Measurements from ENCODE around the gene CCDC112. TPM values are rescaled to one million over a fixed set of nuclear protein-coding genes. Genes with fewer than 3 reads are reported as not detected.

CCDC112 gene
- total RNA-seq, 2 experiments from 2014 or later, result 9.7 to 15.8 TPM

DNA sequence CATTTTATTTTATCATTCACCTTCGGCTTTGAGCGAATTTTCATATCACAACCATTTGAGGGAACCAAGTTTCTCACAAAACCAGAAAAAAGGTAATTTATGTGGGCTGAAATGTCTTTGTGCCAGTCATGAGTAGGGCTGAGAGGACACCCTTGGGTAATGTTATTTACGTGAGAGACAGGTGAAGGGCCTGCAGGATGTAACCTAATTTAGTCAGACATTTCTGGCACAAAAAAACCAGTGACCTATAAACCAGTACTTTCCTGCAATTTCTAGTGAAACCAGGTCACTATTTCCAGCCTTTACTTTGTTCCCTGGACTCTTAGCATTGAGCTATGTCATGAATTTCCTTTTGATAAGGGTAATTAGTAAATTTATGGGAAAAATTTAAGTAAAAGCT, 17.2 kb upstream of the CCDC112 start:
- DNase-seq (ENCODE audit: low spot score), result no peak
- H3K4me2 ChIP-seq (ENCODE audit: low read length), result no peak overlapping the region
- no peak overlapping the region for H3K4me3 ChIP-seq (ENCODE audit: low read depth, low read length, poor library complexity, severe bottlenecking)
- no peak overlapping the region for H2AFZ ChIP-seq (ENCODE audit: low read length)
- no peaks in the 10 kb centered on the region for H3K36me3 ChIP-seq (ENCODE audit: insufficient read depth, low read length)
- no peaks in the 10 kb centered on the region for H3K9me2 ChIP-seq (ENCODE audit: insufficient read depth, low read length)
- ChIA-PET CTCF (ENCODE audit: unreplicated experiment) (no interaction called here), POLR2A (no interaction called here)
- TF ChIP-seq, protein P1, sequence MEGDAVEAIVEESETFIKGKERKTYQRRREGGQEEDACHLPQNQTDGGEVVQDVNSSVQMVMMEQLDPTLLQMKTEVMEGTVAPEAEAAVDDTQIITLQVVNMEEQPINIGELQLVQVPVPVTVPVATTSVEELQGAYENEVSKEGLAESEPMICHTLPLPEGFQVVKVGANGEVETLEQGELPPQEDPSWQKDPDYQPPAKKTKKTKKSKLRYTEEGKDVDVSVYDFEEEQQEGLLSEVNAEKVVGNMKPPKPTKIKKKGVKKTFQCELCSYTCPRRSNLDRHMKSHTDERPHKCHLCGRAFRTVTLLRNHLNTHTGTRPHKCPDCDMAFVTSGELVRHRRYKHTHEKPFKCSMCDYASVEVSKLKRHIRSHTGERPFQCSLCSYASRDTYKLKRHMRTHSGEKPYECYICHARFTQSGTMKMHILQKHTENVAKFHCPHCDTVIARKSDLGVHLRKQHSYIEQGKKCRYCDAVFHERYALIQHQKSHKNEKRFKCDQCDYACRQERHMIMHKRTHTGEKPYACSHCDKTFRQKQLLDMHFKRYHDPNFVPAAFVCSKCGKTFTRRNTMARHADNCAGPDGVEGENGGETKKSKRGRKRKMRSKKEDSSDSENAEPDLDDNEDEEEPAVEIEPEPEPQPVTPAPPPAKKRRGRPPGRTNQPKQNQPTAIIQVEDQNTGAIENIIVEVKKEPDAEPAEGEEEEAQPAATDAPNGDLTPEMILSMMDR (conservative IDR thresholded peaks at IDR 0.05; ENCODE audit: low read length), result no peak
- no peak for TF ChIP-seq EZH2phosphoT487 (IDR thresholded peaks at IDR 0.05; ENCODE audit: borderline replicate concordance, low read depth, low read length)
- intact Hi-C loops (cut with micrococcal nuclease; ENCODE audit: unreplicated experiment), result loop anchor here (10.0 kb wide), 1 partner anchor 751 kb away; no protein-coding TSS in a partner anchor
- BruUV-seq (replicated peaks), result no TSS peak
- no peaks in the 10 kb centered on the region for H3K9me3 ChIP-seq (ENCODE audit: low read length)
- H4K20me1 ChIP-seq (ENCODE audit: insufficient read depth, low read length), result no peaks in the 10 kb centered on the region
- H3K4me1 ChIP-seq (ENCODE audit: insufficient read depth, low read length, poor library complexity, severe bottlenecking), result no peaks in the 10 kb centered on the region
- H3K79me2 ChIP-seq (ENCODE audit: insufficient read depth, low read depth, low read length), result no peaks in the 10 kb centered on the region
- H3K27ac ChIP-seq (ENCODE audit: low read depth, low read length, poor library complexity, severe bottlenecking), result no peak overlapping the region

DNA sequence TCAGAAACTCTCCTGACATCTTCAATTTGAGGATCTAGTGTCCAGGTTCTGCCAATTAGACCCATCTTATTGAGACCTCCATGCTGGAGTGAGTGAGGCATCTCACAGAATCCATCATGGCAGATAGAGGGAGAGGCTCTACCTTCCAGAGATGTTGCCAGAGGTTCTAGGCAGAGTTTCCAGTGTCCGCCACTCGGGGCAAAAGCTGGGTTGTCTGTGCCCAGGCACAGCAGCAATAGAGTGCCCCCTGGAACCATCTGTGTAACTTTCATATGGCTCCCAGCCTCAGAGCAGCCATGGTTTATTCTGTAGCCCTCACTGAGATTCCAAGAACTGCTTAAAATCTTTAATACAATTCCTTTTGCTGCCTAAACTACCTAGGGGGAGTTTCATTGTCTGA, 16.6 kb upstream of the CCDC112 start:
- DNase-seq (ENCODE audit: low spot score), result no peak
- no peak overlapping the region for H3K4me2 ChIP-seq (ENCODE audit: low read length)
- H2AFZ ChIP-seq (ENCODE audit: low read length), result no peak overlapping the region
- POLR2A ChIA-PET, result no interaction called here
- intact Hi-C loops (cut with micrococcal nuclease; ENCODE audit: unreplicated experiment), result loop anchor here (10.0 kb wide), 1 partner anchor 752 kb away; no protein-coding TSS in a partner anchor
- BruUV-seq (replicated peaks), result no TSS peak
- no peaks in the 10 kb centered on the region for H3K9me2 ChIP-seq (ENCODE audit: insufficient read depth, low read length)
- no peaks in the 10 kb centered on the region for H3K79me2 ChIP-seq (ENCODE audit: insufficient read depth, low read depth, low read length)
- no peak overlapping the region for H3K4me3 ChIP-seq (ENCODE audit: low read depth, low read length, poor library complexity, severe bottlenecking)
- H3K4me1 ChIP-seq (ENCODE audit: insufficient read depth, low read length, poor library complexity, severe bottlenecking), result no peaks in the 10 kb centered on the region
- H3K9me3 ChIP-seq (ENCODE audit: low read length), result no peaks in the 10 kb centered on the region
- H3K36me3 ChIP-seq (ENCODE audit: insufficient read depth, low read length), result no peaks in the 10 kb centered on the region
- CTCF ChIA-PET (ENCODE audit: unreplicated experiment), result interaction anchor here (0.5 kb wide), 1 partner anchor 569 kb away, joined by 7 read pairs; no protein-coding TSS in a partner anchor
- no peaks in the 10 kb centered on the region for H4K20me1 ChIP-seq (ENCODE audit: insufficient read depth, low read length)
- TF ChIP-seq EZH2phosphoT487 (IDR thresholded peaks at IDR 0.05; ENCODE audit: borderline replicate concordance, low read depth, low read length), result no peak
- TF ChIP-seq, protein P1 (conservative IDR thresholded peaks at IDR 0.05; ENCODE audit: low read length), result no peak
- H3K27ac ChIP-seq (ENCODE audit: low read depth, low read length, poor library complexity, severe bottlenecking), result no peak overlapping the region

- Histone ChIP-seq H2AFZ (ENCODE audit: low read length) (no peak overlapping the region), H3K9me2 (ENCODE audit: insufficient read depth, low read length) (no peaks in the 10 kb centered on the region), H3K79me2 (ENCODE audit: insufficient read depth, low read depth, low read length) (no peaks in the 10 kb centered on the region), H3K4me3 (ENCODE audit: low read depth, low read length, poor library complexity, severe bottlenecking) (no peak overlapping the region), H3K4me2 (ENCODE audit: low read length) (no peak overlapping the region), H3K4me1 (ENCODE audit: insufficient read depth, low read length, poor library complexity, severe bottlenecking) (no peaks in the 10 kb centered on the region), H3K9me3 (ENCODE audit: low read length) (0 out of 2 replicates have a peak, but pooled peaks cover 3% of the 10 kb centered on the region), H4K20me1 (ENCODE audit: insufficient read depth, low read length) (no peaks in the 10 kb centered on the region), H3K27ac (ENCODE audit: low read depth, low read length, poor library complexity, severe bottlenecking) (no peak overlapping the region), H3K36me3 (ENCODE audit: insufficient read depth, low read length) (no peaks in the 10 kb centered on the region)
- DNase-seq (ENCODE audit: low spot score), result peak; percentile 50
- intact Hi-C loops (cut with micrococcal nuclease; ENCODE audit: unreplicated experiment), result loop anchor here (1.0 to 10.0 kb wide), 3 partner anchors 264 to 755 kb away; no protein-coding TSS in a partner anchor
- TF ChIP-seq, protein P1 (conservative IDR thresholded peaks at IDR 0.05; ENCODE audit: low read length), result peak; percentile 87
- no peak for TF ChIP-seq EZH2phosphoT487 (IDR thresholded peaks at IDR 0.05; ENCODE audit: borderline replicate concordance, low read depth, low read length)
- POLR2A ChIA-PET, result interaction anchor here (0.7 to 1.0 kb wide), 2 partner anchors 116 to 261 kb away, joined by 3 read pairs; no protein-coding TSS in a partner anchor
- CTCF ChIA-PET (ENCODE audit: unreplicated experiment), result interaction anchor here (0.6 kb wide), 1 partner anchor 265 kb away, joined by 3 read pairs; no protein-coding TSS in a partner anchor
- BruUV-seq (replicated peaks), result no TSS peak
These were observed 13.4 kb upstream of the CCDC112 start for GRCh38 chr5:115309751-115310370.
